ENCODE results near the gene APCDD1. TPM values are rescaled to one million over a fixed set of nuclear protein-coding genes. Genes with fewer than 3 reads are reported as not detected.

Gene APCDD1
- not detected for total RNA-seq

DNA sequence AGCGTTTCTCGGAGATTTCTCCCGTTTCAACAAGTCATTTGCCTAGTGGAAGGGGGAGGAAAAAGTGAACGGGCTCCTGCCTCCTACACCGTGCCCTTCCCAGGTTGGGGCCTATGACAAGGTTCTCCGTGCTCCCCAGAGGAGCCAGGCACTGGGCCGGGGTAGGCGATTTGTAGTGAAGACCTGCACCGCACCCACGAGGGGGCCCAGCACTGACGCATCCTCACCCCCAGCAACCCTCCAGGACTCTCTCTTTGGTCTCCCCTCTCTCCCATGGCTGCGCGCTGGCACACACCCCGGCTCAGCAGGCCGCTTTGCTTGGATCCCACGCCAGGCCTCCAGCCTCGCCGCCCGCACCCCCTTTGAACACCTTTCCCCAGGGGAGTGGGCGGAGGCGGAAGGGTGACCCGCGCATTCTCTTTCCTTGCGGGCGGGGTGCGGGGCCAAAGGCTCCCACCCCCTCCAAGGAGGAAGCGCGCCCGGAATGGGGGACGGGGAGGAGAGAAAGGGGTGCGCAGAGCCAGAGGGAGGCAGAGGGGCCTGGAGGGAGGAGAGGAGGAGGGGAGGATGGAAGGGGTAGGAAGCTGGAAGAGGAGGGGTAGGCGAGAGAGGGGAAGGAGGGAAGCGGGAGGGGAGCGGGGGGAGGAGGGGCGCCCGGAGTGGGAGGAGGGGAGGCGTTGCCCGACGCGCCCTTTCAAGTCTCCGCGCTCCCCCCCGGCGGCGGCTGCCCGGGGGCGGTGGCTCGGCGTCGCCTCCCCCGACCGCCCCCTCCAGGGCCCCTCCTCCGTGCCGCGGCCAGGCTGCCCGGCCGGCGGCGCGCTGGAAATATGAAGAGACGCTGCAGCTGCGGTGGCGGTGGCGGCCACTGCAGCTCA lies at the start of gene APCDD1:
Gene APCDD1 (plus strand): TSS at position 830 of the 875 bp plus-strand sequence. CDS start 347 bp downstream, outside the sequence.
- POLR2A ChIA-PET: no interaction called here
- H3K4me1 Mint-ChIP-seq: peaks cover 4% of the 10 kb centered on the region
- no peaks in the 10 kb centered on the region for H3K9me3 Mint-ChIP-seq
- H3K4me3 Mint-ChIP-seq: no peak within 1 kb of the TSS
- peaks cover 3% of the 10 kb centered on the region for H3K36me3 Mint-ChIP-seq (ENCODE audit: low read depth)
- H3K27me3 Mint-ChIP-seq: peaks cover 72% of the 10 kb centered on the region
- no peak within 1 kb of the TSS for H3K27ac Mint-ChIP-seq
- CTCF ChIA-PET: no interaction called here
- DNase-seq: no peak

DNA sequence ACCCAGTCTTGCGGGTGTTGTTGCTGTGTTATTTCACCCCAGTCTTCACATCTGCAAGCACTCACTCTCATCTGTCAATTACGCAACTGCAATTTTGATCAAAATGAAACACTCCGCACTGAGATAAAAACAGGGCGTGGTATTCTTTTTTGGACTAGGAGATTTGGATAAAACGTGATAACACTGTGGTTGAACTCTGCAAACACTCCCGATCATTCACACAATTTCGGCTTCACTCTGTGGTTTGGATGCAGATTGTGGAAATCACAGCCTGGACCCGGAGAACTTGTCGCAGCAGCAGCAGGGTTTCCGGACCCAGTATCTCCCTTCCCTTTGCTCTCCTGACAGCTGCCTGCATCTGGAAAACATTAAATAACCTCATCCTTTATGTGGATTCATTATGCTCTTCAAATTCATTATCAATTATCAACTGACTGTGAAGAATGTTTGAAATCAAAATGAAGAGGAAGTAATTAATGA lies 49.4 kb upstream of the APCDD1 start:
- H3K4me1 Mint-ChIP-seq: peaks cover 4% of the 10 kb centered on the region
- no peaks in the 10 kb centered on the region for H3K36me3 Mint-ChIP-seq (ENCODE audit: low read depth)
- no peak overlapping the region for H3K27ac Mint-ChIP-seq
- CTCF ChIA-PET: no interaction called here
- POLR2A ChIA-PET: no interaction called here
- no peak for DNase-seq
- H3K4me3 Mint-ChIP-seq: no peak overlapping the region
- H3K27me3 Mint-ChIP-seq: peaks cover 16% of the 10 kb centered on the region
- H3K9me3 Mint-ChIP-seq: no peaks in the 10 kb centered on the region

DNA sequence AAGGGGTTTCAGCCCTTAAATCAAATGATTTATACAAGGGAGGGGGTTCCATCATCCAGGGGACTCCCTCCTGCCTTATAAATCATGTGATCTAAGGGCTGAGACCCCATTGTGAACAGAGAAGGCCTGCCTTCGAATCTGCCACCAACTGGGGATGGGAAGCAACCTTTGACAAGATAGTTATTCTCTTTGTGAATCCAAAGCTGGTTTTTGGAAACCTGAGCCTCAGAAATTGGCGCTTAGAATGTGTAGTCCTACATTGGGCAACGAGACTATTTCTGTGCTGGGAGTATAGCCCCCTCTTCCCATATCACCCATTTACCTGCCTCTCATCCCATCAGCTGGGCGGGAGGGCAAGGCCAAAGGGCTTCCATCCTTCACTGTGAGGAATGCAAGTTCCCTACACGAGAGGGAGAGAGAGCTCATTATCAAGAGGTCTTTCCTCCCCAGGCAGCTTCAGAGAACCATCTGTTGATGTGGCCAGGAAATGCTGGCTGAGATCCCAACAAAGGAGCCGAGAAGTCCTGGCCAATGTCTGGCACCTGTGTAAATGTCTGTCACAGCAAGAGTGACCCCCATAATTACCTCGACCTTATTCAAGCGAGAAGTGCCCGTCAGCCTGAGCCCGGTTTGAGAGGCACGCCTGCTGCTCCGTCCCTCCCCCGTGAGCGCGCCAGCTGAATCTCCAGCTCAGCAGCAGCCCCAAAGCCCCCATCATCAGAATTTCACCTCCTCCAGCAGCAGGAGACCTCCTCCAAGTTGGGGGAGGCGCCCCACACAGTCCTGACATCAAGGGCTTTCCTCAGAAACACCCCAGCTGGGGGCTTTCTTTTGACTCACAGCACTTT lies 48.4 kb upstream of the APCDD1 start:
- DNase-seq: no peak
- CTCF ChIA-PET: no interaction called here
- peaks cover 12% of the 10 kb centered on the region for H3K27me3 Mint-ChIP-seq
- no peak overlapping the region for H3K27ac Mint-ChIP-seq
- POLR2A ChIA-PET: no interaction called here
- no peak overlapping the region for H3K4me3 Mint-ChIP-seq
- peaks cover 4% of the 10 kb centered on the region for H3K4me1 Mint-ChIP-seq
- no peaks in the 10 kb centered on the region for H3K36me3 Mint-ChIP-seq (ENCODE audit: low read depth)
- no peaks in the 10 kb centered on the region for H3K9me3 Mint-ChIP-seq

GRCh38 chr18:10408131-10408530 lies 46.3 kb upstream of the APCDD1 start:
- no peaks in the 10 kb centered on the region for H3K9me3 Mint-ChIP-seq
- no peaks in the 10 kb centered on the region for H3K36me3 Mint-ChIP-seq (ENCODE audit: low read depth)
- POLR2A ChIA-PET: no interaction called here
- H3K27me3 Mint-ChIP-seq: peaks cover 7% of the 10 kb centered on the region
- DNase-seq: no peak
- H3K4me1 Mint-ChIP-seq: peaks cover 4% of the 10 kb centered on the region
- CTCF ChIA-PET: no interaction called here
- H3K27ac Mint-ChIP-seq: no peak overlapping the region
- no peak overlapping the region for H3K4me3 Mint-ChIP-seq

- CTCF ChIA-PET: interaction anchor here (0.5 kb wide), 1 partner anchor 10 kb away, joined by 4 read pairs; no protein-coding TSS in a partner anchor
These were observed 45.4 kb upstream of the APCDD1 start for GRCh38 chr18:10409041-10409440.

GRCh38 chr18:10410472-10411308 lies 43.7 kb upstream of the APCDD1 start:
- Mint-ChIP-seq H3K9me3 (no peaks in the 10 kb centered on the region), H3K4me1 (peaks cover 4% of the 10 kb centered on the region), H3K36me3 (ENCODE audit: low read depth) (no peaks in the 10 kb centered on the region), H3K4me3 (no peak overlapping the region), H3K27me3 (peaks cover 5% of the 10 kb centered on the region), H3K27ac (no peak overlapping the region)
- POLR2A ChIA-PET: no interaction called here
- CTCF ChIA-PET: no interaction called here
- DNase-seq: no peak

More at GRCh38 chr18:10409041-10409440, 45.4 kb upstream of the APCDD1 start:
- H3K9me3 Mint-ChIP-seq: no peaks in the 10 kb centered on the region
- no peak overlapping the region for H3K27ac Mint-ChIP-seq
- no peak overlapping the region for H3K4me3 Mint-ChIP-seq
- H3K4me1 Mint-ChIP-seq: peaks cover 4% of the 10 kb centered on the region
- no peaks in the 10 kb centered on the region for H3K36me3 Mint-ChIP-seq (ENCODE audit: low read depth)
- H3K27me3 Mint-ChIP-seq: peaks cover 7% of the 10 kb centered on the region
- DNase-seq: no peak
- POLR2A ChIA-PET: no interaction called here

- ChIA-PET POLR2A (no interaction called here), CTCF (interaction anchor here (1.5 kb wide), 2 partner anchors 9 to 27 kb away, joined by 3 to 4 read pairs; no protein-coding TSS in a partner anchor)
- H3K27ac Mint-ChIP-seq: no peak overlapping the region
- no peak for DNase-seq
- H3K9me3 Mint-ChIP-seq: no peaks in the 10 kb centered on the region
- no peak overlapping the region for H3K4me3 Mint-ChIP-seq
- no peaks in the 10 kb centered on the region for H3K36me3 Mint-ChIP-seq (ENCODE audit: low read depth)
- H3K27me3 Mint-ChIP-seq: peaks cover 5% of the 10 kb centered on the region
- no peaks in the 10 kb centered on the region for H3K4me1 Mint-ChIP-seq
These were observed 41.5 kb upstream of the APCDD1 start for GRCh38 chr18:10412933-10413332.

- Mint-ChIP-seq H3K36me3 (ENCODE audit: low read depth) (no peaks in the 10 kb centered on the region), H3K27ac (no peak overlapping the region), H3K9me3 (no peaks in the 10 kb centered on the region), H3K27me3 (peaks cover 5% of the 10 kb centered on the region), H3K4me3 (no peak overlapping the region), H3K4me1 (no peaks in the 10 kb centered on the region)
- ChIA-PET CTCF (interaction anchor here (1.5 kb wide), 2 partner anchors 10 to 26 kb away, joined by 3 to 4 read pairs; no protein-coding TSS in a partner anchor), POLR2A (no interaction called here)
- no peak for DNase-seq
These were observed 40.7 kb upstream of the APCDD1 start for GRCh38 chr18:10413722-10414121.

GRCh38 chr18:10414293-10414842 lies 40.1 kb upstream of the APCDD1 start:
- ChIA-PET POLR2A (no interaction called here), CTCF (no interaction called here)
- Mint-ChIP-seq H3K9me3 (no peaks in the 10 kb centered on the region), H3K36me3 (ENCODE audit: low read depth) (no peaks in the 10 kb centered on the region), H3K4me1 (no peaks in the 10 kb centered on the region), H3K27ac (no peak overlapping the region), H3K4me3 (no peak overlapping the region), H3K27me3 (peaks cover 5% of the 10 kb centered on the region)
- DNase-seq: no peak

GRCh38 chr18:10416065-10416464 lies 38.4 kb upstream of the APCDD1 start:
- Mint-ChIP-seq H3K27ac (no peak overlapping the region), H3K4me1 (no peaks in the 10 kb centered on the region), H3K9me3 (no peaks in the 10 kb centered on the region), H3K36me3 (ENCODE audit: low read depth) (no peaks in the 10 kb centered on the region), H3K4me3 (no peak overlapping the region), H3K27me3 (peaks cover 1% of the 10 kb centered on the region)
- POLR2A ChIA-PET: no interaction called here
- CTCF ChIA-PET: no interaction called here
- DNase-seq: no peak

DNA sequence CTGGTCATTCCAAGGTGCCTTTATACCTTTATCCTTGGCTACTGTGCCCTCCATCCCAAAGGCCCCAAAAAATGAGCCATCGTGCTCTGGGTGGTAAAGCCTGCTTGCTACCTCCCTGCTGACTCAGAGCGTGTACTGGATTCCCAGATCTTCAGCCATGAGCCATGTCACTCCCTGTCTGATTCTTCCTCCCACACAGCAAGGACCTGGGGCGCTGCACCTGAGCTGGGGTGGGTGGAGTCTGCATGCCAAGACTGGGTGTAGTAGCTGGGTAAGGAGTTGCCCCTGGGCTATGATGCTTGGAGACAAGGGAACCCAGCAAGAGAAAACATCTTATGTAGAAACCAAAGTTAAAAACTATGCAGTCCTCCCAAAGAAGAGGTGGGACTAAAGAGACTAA lies 37.2 kb upstream of the APCDD1 start:
- Mint-ChIP-seq H3K9me3 (no peaks in the 10 kb centered on the region), H3K27ac (no peak overlapping the region), H3K4me3 (no peak overlapping the region), H3K4me1 (no peaks in the 10 kb centered on the region), H3K36me3 (ENCODE audit: low read depth) (no peaks in the 10 kb centered on the region), H3K27me3 (no peaks in the 10 kb centered on the region)
- ChIA-PET POLR2A (no interaction called here), CTCF (interaction anchor here (0.6 kb wide), 1 partner anchor 23 kb away, joined by 3 read pairs; no protein-coding TSS in a partner anchor)
- DNase-seq: no peak

DNA sequence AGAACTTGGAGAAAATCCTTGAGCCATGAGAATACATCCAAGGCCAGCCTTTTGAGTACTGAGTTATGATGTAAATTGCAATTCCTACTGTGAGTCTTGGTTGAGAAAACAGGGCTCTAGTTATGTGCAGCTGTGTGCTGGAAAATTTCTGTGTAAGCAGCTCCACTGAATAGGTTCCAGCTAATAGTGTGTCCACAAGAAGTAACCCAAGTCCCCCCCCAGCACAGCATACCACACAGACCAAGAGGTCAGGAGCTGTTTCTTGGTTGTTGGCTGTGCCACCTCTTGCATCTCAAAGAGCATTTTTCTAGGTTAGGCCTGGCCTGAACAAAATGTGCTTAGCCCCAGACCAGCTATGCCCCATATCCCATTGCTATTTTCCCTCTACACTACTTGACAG lies 36.8 kb upstream of the APCDD1 start:
- Mint-ChIP-seq H3K27ac (no peak overlapping the region), H3K36me3 (ENCODE audit: low read depth) (no peaks in the 10 kb centered on the region), H3K9me3 (no peaks in the 10 kb centered on the region), H3K4me1 (no peaks in the 10 kb centered on the region), H3K4me3 (no peak overlapping the region), H3K27me3 (no peaks in the 10 kb centered on the region)
- DNase-seq: no peak
- POLR2A ChIA-PET: no interaction called here
- CTCF ChIA-PET: interaction anchor here (0.6 to 0.7 kb wide), 2 partner anchors 23 to 162 kb away, joined by 3 read pairs; no protein-coding TSS in a partner anchor
